Osteoblast (primary cell): Measurements from ENCODE around the gene CDC20. TPM values are rescaled to one million over a fixed set of nuclear protein-coding genes. Genes with fewer than 3 reads are reported as not detected.

Source experiments
- DNase-seq: peaks from one replicate; pipeline ENCODE4 v3.0.0; 2011; ENCODE audit warnings: low spot score, mixed read lengths; ENCODE audit not compliant: insufficient read length; ENCODE audit errors: missing footprints
- H2AFZ ChIP-seq: 2 replicates; pipeline ENCODE4 v1.6.0; 2011; ENCODE audit warnings: mild to moderate bottlenecking, low read length
- H3K27ac ChIP-seq: 2 replicates; pipeline ENCODE4 v1.5.1; 2011; ENCODE audit warnings: mild to moderate bottlenecking, low read depth, low read length, moderate library complexity
- H3K27me3 ChIP-seq: 2 replicates; pipeline ENCODE4 v1.6.0; 2012; ENCODE audit warnings: mild to moderate bottlenecking, control low read depth, inconsistent platforms, low read length, moderate library complexity; ENCODE audit not compliant: insufficient read depth
- H3K36me3 ChIP-seq: 2 replicates; pipeline ENCODE4 v1.5.1; 2011; ENCODE audit warnings: mild to moderate bottlenecking, low read length, control low read depth, moderate library complexity; ENCODE audit not compliant: insufficient read depth
- H3K4me1 ChIP-seq: 2 replicates; pipeline ENCODE4 v1.5.1; 2011; ENCODE audit warnings: mild to moderate bottlenecking, low read length, control low read depth, moderate library complexity; ENCODE audit not compliant: insufficient read depth
- H3K4me2 ChIP-seq: 2 replicates; pipeline ENCODE4 v1.6.0; 2011; ENCODE audit warnings: mild to moderate bottlenecking, low read length; ENCODE audit not compliant: insufficient read depth
- H3K4me3 ChIP-seq: fragments of 200-600 bp; sonication (generic); 3 replicates; pipeline ENCODE4 v1.5.1; 2012; ENCODE audit warnings: mild to moderate bottlenecking, low read length, inconsistent platforms; ENCODE audit not compliant: insufficient read depth
- H3K79me2 ChIP-seq: 2 replicates; pipeline ENCODE4 v1.6.0; 2012; ENCODE audit warnings: mild to moderate bottlenecking, low read length, control low read depth, inconsistent platforms; ENCODE audit not compliant: insufficient read depth
- H3K9me3 ChIP-seq: 2 replicates; pipeline ENCODE4 v1.5.1; 2011; ENCODE audit warnings: low read depth, low read length, control low read depth
- H4K20me1 ChIP-seq: 2 replicates; pipeline ENCODE4 v1.6.0; 2012; ENCODE audit warnings: mild to moderate bottlenecking, low read length, control low read depth; ENCODE audit not compliant: insufficient read depth
- CTCF ChIP-seq: IDR thresholded peaks from 2 replicates; pipeline ENCODE4 v1.5.1; 2011; ENCODE audit warnings: mild to moderate bottlenecking, low read depth, low read length, moderate library complexity; ENCODE audit errors: extremely low read depth
- total RNA-seq: library from RNA; depleted of rRNA; stranded (reverse); fragments of >200 nt; gene quantifications from 2 replicates; pipeline ENCODE4 v1.2.3, GENCODE V29; 2012

CDC20 gene
- total RNA-seq, 1 donor: 4.7 TPM

GRCh38 chr1:43329995-43330751 is 28.6 kb upstream of the CDC20 start:
- Histone ChIP-seq H3K27ac (peak overlapping the region; percentile 48), H3K79me2 (no peaks in the 10 kb centered on the region), H3K36me3 (no peaks in the 10 kb centered on the region), H3K27me3 (no peaks in the 10 kb centered on the region), H4K20me1 (no peaks in the 10 kb centered on the region), H3K4me2 (peak overlapping the region; percentile 39), H3K9me3 (no peaks in the 10 kb centered on the region), H3K4me1 (peaks cover 14% of the 10 kb centered on the region), H3K4me3 (no peak overlapping the region), H2AFZ (peak overlapping the region; percentile 89)
- no peak for TF ChIP-seq CTCF
- peak; percentile 98 for DNase-seq

GRCh38 chr1:43331688-43332087 is 27.1 kb upstream of the CDC20 start:
- TF ChIP-seq CTCF: no peak
- Histone ChIP-seq H3K27ac (no peak overlapping the region), H3K79me2 (no peaks in the 10 kb centered on the region), H3K9me3 (no peaks in the 10 kb centered on the region), H3K27me3 (no peaks in the 10 kb centered on the region), H3K4me3 (no peak overlapping the region), H4K20me1 (no peaks in the 10 kb centered on the region), H2AFZ (no peak overlapping the region), H3K36me3 (no peaks in the 10 kb centered on the region), H3K4me1 (peaks cover 14% of the 10 kb centered on the region), H3K4me2 (no peak overlapping the region)
- no peak for DNase-seq

- no peak overlapping the region for H3K4me2 ChIP-seq
- no peak overlapping the region for H3K4me3 ChIP-seq
- TF ChIP-seq CTCF: no peak
- H3K27ac ChIP-seq: no peak overlapping the region
- H3K36me3 ChIP-seq: no peaks in the 10 kb centered on the region
- no peak overlapping the region for H2AFZ ChIP-seq
- no peak for DNase-seq
- peaks cover 13% of the 10 kb centered on the region for H3K4me1 ChIP-seq
- H3K79me2 ChIP-seq: no peaks in the 10 kb centered on the region
- no peaks in the 10 kb centered on the region for H4K20me1 ChIP-seq
- peaks cover 7% of the 10 kb centered on the region for H3K27me3 ChIP-seq
- H3K9me3 ChIP-seq: no peaks in the 10 kb centered on the region
These were observed 24.2 kb upstream of the CDC20 start for GRCh38 chr1:43334453-43335205.

GRCh38 chr1:43337588-43337987 is 21.2 kb upstream of the CDC20 start, which contains the start of gene MPL:
Gene MPL, plus strand, starts transcription at chr1:43337818. Its CDS starts 31 bp downstream, at chr1:43337849.
- peaks cover 18% of the 10 kb centered on the region for H3K27me3 ChIP-seq
- TF ChIP-seq CTCF: no peak
- no peak within 1 kb of the TSS for H3K4me2 ChIP-seq
- H3K27ac ChIP-seq: no peak within 1 kb of the TSS
- DNase-seq: no peak
- H3K79me2 ChIP-seq: no peaks in the 10 kb centered on the region
- H4K20me1 ChIP-seq: no peaks in the 10 kb centered on the region
- H3K4me3 ChIP-seq: no peak within 1 kb of the TSS
- no peaks in the 10 kb centered on the region for H3K4me1 ChIP-seq
- no peaks in the 10 kb centered on the region for H3K9me3 ChIP-seq
- H3K36me3 ChIP-seq: no peaks in the 10 kb centered on the region
- H2AFZ ChIP-seq: no peak within 1 kb of the TSS
